MG63 (cell line): ENCODE results near the gene CD8A. TPM values are rescaled to one million over a fixed set of nuclear protein-coding genes. Genes with fewer than 3 reads are reported as not detected.

Experiments
- total RNA-seq: library from RNA; depleted of rRNA; stranded (reverse); fragments of >200 nt; shearing (Covaris generic); gene quantifications from 2 replicates; pipeline ENCODE4 v1.2.3, GENCODE V29; 2014; ENCODE audit warnings: low replicate concordance; rRNA removed

CD8A gene
- total RNA-seq, 1 experiment from 2014 or later, result not detected

Other genes with a start within 250 kb of the CD8A start
- 52.5 and 69.4 TPM in 2 replicates for gene CHMP3, start 227.5 kb downstream of the CD8A start, total RNA-seq
- 8.8 and 10.0 TPM in 2 replicates for gene RNF103, start 167.0 kb downstream of the CD8A start, total RNA-seq
- 27.3 and 46.6 TPM in 2 replicates for gene RMND5A, start 70.6 kb downstream of the CD8A start, total RNA-seq
- not detected in 2 replicates for gene CD8B, start 71.0 kb upstream of the CD8A start, total RNA-seq
- gene RGPD1, start 151.2 kb upstream of the CD8A start, total RNA-seq, result 1.9 TPM in 1 of 2 replicates, not detected in the other
- 5.0 TPM in 1 of 2 replicates, not detected in the other for gene PLGLB1, start 230.9 kb upstream of the CD8A start, total RNA-seq